ENCODE data around the gene ZNF195.
"Not testable (repeated sequence)": the region's sequence is repeated elsewhere in the genome, so short reads cannot be mapped to it uniquely, and the experiment has no call there.

ZNF195 gene

GRCh38 chr11:3402181-3402860 is 23.4 kb upstream of the ZNF195 start:
- DNase-seq: not testable (repeated sequence)

- not testable (repeated sequence) for DNase-seq
Observed at GRCh38 chr11:3401052-3401451, 22.1 kb upstream of the ZNF195 start.

GRCh38 chr11:3398509-3398908 is 19.6 kb upstream of the ZNF195 start:
- not testable (repeated sequence) for DNase-seq

GRCh38 chr11:3398106-3398505 is 19.2 kb upstream of the ZNF195 start:
- DNase-seq: not testable (repeated sequence)

GRCh38 chr11:3397210-3397609 is 18.3 kb upstream of the ZNF195 start:
- DNase-seq: not testable (repeated sequence)

GRCh38 chr11:3395468-3395867 is 16.5 kb upstream of the ZNF195 start:
- not testable (repeated sequence) for DNase-seq

GRCh38 chr11:3394956-3395355 is 16.0 kb upstream of the ZNF195 start:
- DNase-seq: not testable (repeated sequence)

GRCh38 chr11:3393450-3393849 is 14.5 kb upstream of the ZNF195 start:
- not testable (repeated sequence) for DNase-seq

- no peak for DNase-seq
Observed at GRCh38 chr11:3382613-3383285, 3.8 kb upstream of the ZNF195 start.

GRCh38 chr11:3381794-3382193 is 2.8 kb upstream of the ZNF195 start:
- DNase-seq: no peak

GRCh38 chr11:3380706-3381545 is 2.0 kb upstream of the ZNF195 start:
- no peak for DNase-seq

GRCh38 chr11:3375552-3375951 is 3.4 kb downstream of the ZNF195 start:
- DNase-seq: no peak

GRCh38 chr11:3370311-3370870 is 8.6 kb downstream of the ZNF195 start:
- DNase-seq: no peak

GRCh38 chr11:3369366-3369765 is 9.6 kb downstream of the ZNF195 start:
- no peak for DNase-seq

- DNase-seq: no peak
Observed at GRCh38 chr11:3368199-3368598, 10.7 kb downstream of the ZNF195 start.

- no peak for DNase-seq
Observed at GRCh38 chr11:3367221-3367620, 11.7 kb downstream of the ZNF195 start.

GRCh38 chr11:3359092-3359824 is 19.7 kb downstream of the ZNF195 start:
- DNase-seq: no peak

GRCh38 chr11:3357994-3358676 is 20.8 kb downstream of the ZNF195 start:
- no peak for DNase-seq

- no peak for DNase-seq
Observed at GRCh38 chr11:3357302-3357701, 21.6 kb downstream of the ZNF195 start.

- no peak for DNase-seq
Observed at GRCh38 chr11:3356858-3357257, 22.1 kb downstream of the ZNF195 start.

GRCh38 chr11:3353066-3353465 is 25.9 kb downstream of the ZNF195 start:
- no peak for DNase-seq

GRCh38 chr11:3347127-3347526 is 31.8 kb downstream of the ZNF195 start:
- no peak for DNase-seq
